ENCODE results near the gene CREG2. TPM values are rescaled to one million over a fixed set of nuclear protein-coding genes. Genes with fewer than 3 reads are reported as not detected.
A peak's percentile ranks its signal among the peaks of the same experiment; 100 is the strongest.
"Not testable (repeated sequence)": the region's sequence is repeated elsewhere in the genome, so short reads cannot be mapped to it uniquely, and the experiment has no call there.

The CREG2 gene
- total and polyA plus RNA-seq, 2 donors (not counting 1 experiment from before 2014, with no cell fraction given) = 0.10 TPM; not detected in 1

DNA sequence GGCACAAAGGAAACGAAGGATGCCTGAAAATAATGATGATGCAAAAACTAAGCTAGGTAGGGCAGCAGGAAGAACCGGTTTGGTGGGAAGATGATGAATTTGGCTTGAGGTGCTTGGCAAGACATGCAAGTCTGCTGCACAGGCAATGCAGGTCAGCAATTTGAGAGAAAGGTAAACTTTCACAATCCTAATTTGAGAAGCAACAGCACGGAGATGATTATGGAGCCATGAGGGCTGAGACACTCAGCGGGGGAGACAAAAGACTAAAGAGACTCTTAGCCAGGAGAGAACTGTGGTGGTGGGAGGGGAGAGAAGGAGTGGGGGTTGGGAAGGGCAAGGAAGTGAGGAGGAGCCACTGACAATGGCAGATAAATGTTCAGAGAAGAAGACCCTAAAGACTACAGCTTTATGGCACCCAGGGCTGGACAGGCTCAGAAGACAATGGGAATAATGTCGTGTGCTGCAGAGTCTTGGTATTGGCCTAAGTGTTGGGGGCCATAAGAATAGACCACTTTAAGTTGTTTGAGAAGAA is 59.4 kb downstream of the CREG2 start:
- Mint-ChIP-seq H3K4me1 (no peaks in the 10 kb centered on the region), H3K9me3 (ENCODE audit: insufficient read depth) (no peaks in the 10 kb centered on the region), H3K4me3 (no peak overlapping the region), H3K27me3 (no peaks in the 10 kb centered on the region), H3K27ac (no peak overlapping the region)
- Histone ChIP-seq H3K4me1 (ENCODE audit: control insufficient read depth in 2 of 2, insufficient read depth in 2 of 2, low read length in 2 of 2) (peaks cover 18 to 19% of the 10 kb centered on the region in 2 donors), H3K27ac (ENCODE audit: low read length in 2 of 2) (peak overlapping the region; percentile 1 to 22), H4K20me1 (ENCODE audit: control insufficient read depth, insufficient read depth, low read length, poor library complexity, severe bottlenecking) (no peaks in the 10 kb centered on the region), H3K9me3 (ENCODE audit: control extremely low read depth in 1 of 3, control insufficient read depth in 2 of 3, insufficient read depth in 1 of 3, low read length in 2 of 3) (peaks cover 0 to 8% (median 0%) of the 10 kb centered on the region in 3 donors), H3K27me3 (replicated peaks in 1 of 4; ENCODE audit: control extremely low read depth in 1 of 4, control insufficient read depth in 3 of 4, insufficient read depth in 4 of 4, low read length in 3 of 4) (no peaks in the 10 kb centered on the region), H2AFZ (ENCODE audit: insufficient read depth, low read depth, low read length, poor library complexity, severe bottlenecking) (peak overlapping the region; percentile 49), H3K79me2 (ENCODE audit: control insufficient read depth, insufficient read depth, low read length) (no peaks in the 10 kb centered on the region), H3K9ac (ENCODE audit: low read length) (no peak overlapping the region), H3K36me3 (replicated peaks in 1 of 2; ENCODE audit: control extremely low read depth in 1 of 2, control insufficient read depth in 1 of 2, extremely low read depth in 1 of 2, insufficient read depth in 2 of 2, low read length in 1 of 2) (no peaks in the 10 kb centered on the region), H3K4me2 (replicated peaks; ENCODE audit: low read depth, low read length, poor library complexity, severe bottlenecking) (peak overlapping the region; percentile 41), H3K4me3 (ENCODE audit: control extremely low read depth in 1 of 5, extremely low read depth in 1 of 5, insufficient read depth in 1 of 5, low read depth in 2 of 5, low read length in 4 of 5) (peak overlapping the region in 2 of 5 experiments; percentile 0 to 4)
- 50% methylated on average over 5 of the region's 5 CpGs for WGBS (ENCODE audit: insufficient coverage)
- CTCF ChIA-PET = interaction anchor here (0.6 to 1.3 kb wide), 3 partner anchors 13 to 123 kb away, joined by 3 to 4 read pairs (median 3); no protein-coding TSS in a partner anchor
- POLR2A ChIA-PET = no interaction called here
- no peak for DNase-seq
- TF ChIP-seq EZH2 (IDR thresholded peaks at IDR 0.05; ENCODE audit: borderline replicate concordance, insufficient read depth, low read depth, low read length, poor library complexity, severe bottlenecking) (no peak), CTCF (IDR thresholded peaks at IDR 0.05) (no peak)
- ATAC-seq (ENCODE audit: low read depth) = no peak
- intact Hi-C loops (cut with micrococcal nuclease) = no loop called here

DNA sequence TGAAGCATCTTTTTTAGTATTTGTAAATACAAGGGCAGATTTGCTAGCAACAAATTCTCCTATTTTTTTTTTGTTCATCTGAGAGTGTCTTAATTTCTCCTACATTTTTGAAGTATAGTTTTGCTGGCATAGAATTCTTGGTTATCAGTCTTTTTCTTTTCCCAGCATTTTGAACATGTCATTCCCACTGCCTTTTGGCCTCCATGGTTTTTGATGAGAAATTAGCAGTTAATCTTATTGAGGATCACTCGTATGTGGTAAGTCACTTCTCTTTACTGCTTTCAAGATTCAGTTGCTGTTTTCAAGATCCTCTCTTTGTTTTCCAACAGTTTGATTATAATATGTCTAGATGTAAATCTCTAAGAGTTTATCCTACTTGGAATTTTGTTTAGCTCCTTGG is 61.9 kb downstream of the CREG2 start:
- ChIA-PET CTCF (no interaction called here), POLR2A (no interaction called here)
- WGBS (ENCODE audit: insufficient coverage) = no CpG with 5 or more reads among the region's 1 CpG
- H3K4me3 Mint-ChIP-seq = no peak overlapping the region
- no peaks in the 10 kb centered on the region for H3K27me3 ChIP-seq (replicated peaks in 1 of 4; ENCODE audit: control extremely low read depth in 1 of 4, control insufficient read depth in 3 of 4, insufficient read depth in 4 of 4, low read length in 3 of 4)
- ATAC-seq (ENCODE audit: low read depth) (no peak), DNase-seq (no peak)
- no peaks in the 10 kb centered on the region for H3K9me3 Mint-ChIP-seq (ENCODE audit: insufficient read depth)
- H3K27me3 Mint-ChIP-seq = no peaks in the 10 kb centered on the region
- peaks cover 0 to 8% (median 0%) of the 10 kb centered on the region in 3 donors for H3K9me3 ChIP-seq (ENCODE audit: control extremely low read depth in 1 of 3, control insufficient read depth in 2 of 3, insufficient read depth in 1 of 3, low read length in 2 of 3)
- peaks cover 18 to 19% of the 10 kb centered on the region in 2 donors for H3K4me1 ChIP-seq (ENCODE audit: control insufficient read depth in 2 of 2, insufficient read depth in 2 of 2, low read length in 2 of 2)
- TF ChIP-seq EZH2 (IDR thresholded peaks at IDR 0.05; ENCODE audit: borderline replicate concordance, insufficient read depth, low read depth, low read length, poor library complexity, severe bottlenecking) (no peak), CTCF (IDR thresholded peaks at IDR 0.05) (no peak)
- no peaks in the 10 kb centered on the region for H4K20me1 ChIP-seq (ENCODE audit: control insufficient read depth, insufficient read depth, low read length, poor library complexity, severe bottlenecking)
- no peak overlapping the region for H3K4me3 ChIP-seq (ENCODE audit: control extremely low read depth in 1 of 5, extremely low read depth in 1 of 5, insufficient read depth in 1 of 5, low read depth in 2 of 5, low read length in 4 of 5)
- H3K4me1 Mint-ChIP-seq = no peaks in the 10 kb centered on the region
- no peaks in the 10 kb centered on the region for H3K79me2 ChIP-seq (ENCODE audit: control insufficient read depth, insufficient read depth, low read length)
- H3K27ac Mint-ChIP-seq = no peak overlapping the region
- H3K4me2 ChIP-seq (replicated peaks; ENCODE audit: low read depth, low read length, poor library complexity, severe bottlenecking) = no peak overlapping the region
- no peaks in the 10 kb centered on the region for H3K36me3 ChIP-seq (replicated peaks in 1 of 2; ENCODE audit: control extremely low read depth in 1 of 2, control insufficient read depth in 1 of 2, extremely low read depth in 1 of 2, insufficient read depth in 2 of 2, low read length in 1 of 2)
- H2AFZ ChIP-seq (ENCODE audit: insufficient read depth, low read depth, low read length, poor library complexity, severe bottlenecking) = no peak overlapping the region
- H3K9ac ChIP-seq (ENCODE audit: low read length) = no peak overlapping the region
- H3K27ac ChIP-seq (ENCODE audit: low read length in 2 of 2) = no peak overlapping the region
- intact Hi-C loops (cut with micrococcal nuclease) = no loop called here

DNA sequence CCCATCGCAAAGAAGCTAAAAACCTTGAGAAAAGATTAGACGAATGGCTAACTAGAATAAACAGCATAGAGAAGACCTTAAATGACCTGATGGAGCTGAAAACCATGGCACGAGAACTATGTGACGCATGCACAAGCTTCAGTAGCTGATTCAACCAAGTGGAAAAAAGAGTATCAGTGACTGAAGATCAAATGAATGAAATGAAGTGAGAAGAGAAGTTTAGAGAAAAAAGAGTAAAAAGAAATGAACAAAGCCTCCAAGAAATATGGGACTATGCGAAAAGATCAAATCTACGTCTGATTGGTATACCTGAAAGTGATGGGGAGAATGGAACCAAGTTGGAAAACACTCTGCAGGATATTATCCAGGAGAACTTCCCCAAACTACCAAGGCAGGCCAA is 70.7 kb downstream of the CREG2 start:
- H3K27me3 ChIP-seq (replicated peaks in 1 of 4; ENCODE audit: control extremely low read depth in 1 of 4, control insufficient read depth in 3 of 4, insufficient read depth in 4 of 4, low read length in 3 of 4); CTCF ChIA-PET; DNase-seq; H3K4me2 ChIP-seq (replicated peaks; ENCODE audit: low read depth, low read length, poor library complexity, severe bottlenecking); H3K4me1 ChIP-seq (ENCODE audit: control insufficient read depth in 2 of 2, insufficient read depth in 2 of 2, low read length in 2 of 2); H4K20me1 ChIP-seq (ENCODE audit: control insufficient read depth, insufficient read depth, low read length, poor library complexity, severe bottlenecking); POLR2A ChIA-PET; H3K4me1 Mint-ChIP-seq; H3K9me3 Mint-ChIP-seq (ENCODE audit: insufficient read depth); H2AFZ ChIP-seq (ENCODE audit: insufficient read depth, low read depth, low read length, poor library complexity, severe bottlenecking); H3K27ac Mint-ChIP-seq; intact Hi-C loops (cut with micrococcal nuclease); H3K4me3 Mint-ChIP-seq; ATAC-seq (ENCODE audit: low read depth); H3K9ac ChIP-seq (ENCODE audit: low read length); H3K79me2 ChIP-seq (ENCODE audit: control insufficient read depth, insufficient read depth, low read length); H3K27me3 Mint-ChIP-seq; H3K4me3 ChIP-seq (ENCODE audit: control extremely low read depth in 1 of 5, extremely low read depth in 1 of 5, insufficient read depth in 1 of 5, low read depth in 2 of 5, low read length in 4 of 5); H3K27ac ChIP-seq (ENCODE audit: low read length in 2 of 2); H3K36me3 ChIP-seq (replicated peaks in 1 of 2; ENCODE audit: control extremely low read depth in 1 of 2, control insufficient read depth in 1 of 2, extremely low read depth in 1 of 2, insufficient read depth in 2 of 2, low read length in 1 of 2); H3K9me3 ChIP-seq (ENCODE audit: control extremely low read depth in 1 of 3, control insufficient read depth in 2 of 3, insufficient read depth in 1 of 3, low read length in 2 of 3): not testable (repeated sequence)
- WGBS (ENCODE audit: insufficient coverage) = no CpG with 5 or more reads among the region's 6 CpGs

Data from B cell (primary cell).